ENCODE measurements around the gene CCDC12. TPM values are rescaled to one million over a fixed set of nuclear protein-coding genes. Genes with fewer than 3 reads are reported as not detected.

The CCDC12 gene
- total RNA-seq: 17.7 and 18.7 TPM in 2 replicates

DNA sequence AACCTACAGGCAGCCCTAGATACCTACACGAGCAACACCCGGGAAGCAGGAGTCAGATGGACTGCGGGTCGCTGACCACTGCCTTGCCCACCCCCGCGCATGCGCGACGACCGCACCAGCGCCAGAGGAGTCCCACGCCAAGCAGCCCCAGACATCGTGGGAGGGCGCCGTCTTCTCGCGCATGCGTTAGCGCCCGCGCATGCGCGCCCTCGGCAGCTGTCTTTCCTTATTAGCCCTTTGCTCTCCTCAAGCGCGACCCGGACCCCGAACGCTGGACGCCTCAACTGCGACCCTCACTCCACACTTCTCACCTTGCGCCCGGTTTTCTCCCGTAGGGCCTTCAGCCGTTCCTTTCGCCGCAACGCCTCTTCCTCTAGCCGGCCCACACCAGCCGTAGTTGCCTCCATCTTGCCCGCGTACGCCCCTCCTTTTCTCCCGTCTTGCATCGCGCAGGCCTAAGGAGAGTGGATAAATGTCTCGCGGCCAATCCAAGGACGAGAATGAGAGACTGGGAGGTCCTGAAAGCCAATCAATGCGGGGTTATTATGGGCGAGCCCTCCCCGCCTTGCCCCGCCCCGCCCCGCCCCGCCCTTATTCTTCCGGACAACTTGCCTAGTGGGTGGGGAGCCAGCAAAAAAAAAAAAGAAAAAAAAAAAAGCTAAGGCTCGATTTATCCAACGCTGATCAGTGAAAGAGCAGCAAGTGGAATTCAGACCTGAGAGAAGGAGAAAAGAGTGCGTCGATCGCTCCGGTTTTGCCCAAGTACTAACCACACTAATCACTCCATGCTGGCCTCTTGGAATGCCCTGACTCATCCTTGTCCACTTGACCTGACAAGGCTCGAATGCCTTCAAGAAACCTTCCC is at the start of gene CCDC12:
Gene CCDC12 (minus strand): TSS at position 420 of the 865 bp plus-strand sequence. CDS start 13 bp downstream, at position 407.

GRCh38 chr3:46978985-46979944 is 2.7 kb upstream of the CCDC12 start, which contains the start of gene NBEAL2:
TSS of gene NBEAL2 (plus strand) at chr3:46979666. CDS start at chr3:46979862, 196 bp downstream.

DNA sequence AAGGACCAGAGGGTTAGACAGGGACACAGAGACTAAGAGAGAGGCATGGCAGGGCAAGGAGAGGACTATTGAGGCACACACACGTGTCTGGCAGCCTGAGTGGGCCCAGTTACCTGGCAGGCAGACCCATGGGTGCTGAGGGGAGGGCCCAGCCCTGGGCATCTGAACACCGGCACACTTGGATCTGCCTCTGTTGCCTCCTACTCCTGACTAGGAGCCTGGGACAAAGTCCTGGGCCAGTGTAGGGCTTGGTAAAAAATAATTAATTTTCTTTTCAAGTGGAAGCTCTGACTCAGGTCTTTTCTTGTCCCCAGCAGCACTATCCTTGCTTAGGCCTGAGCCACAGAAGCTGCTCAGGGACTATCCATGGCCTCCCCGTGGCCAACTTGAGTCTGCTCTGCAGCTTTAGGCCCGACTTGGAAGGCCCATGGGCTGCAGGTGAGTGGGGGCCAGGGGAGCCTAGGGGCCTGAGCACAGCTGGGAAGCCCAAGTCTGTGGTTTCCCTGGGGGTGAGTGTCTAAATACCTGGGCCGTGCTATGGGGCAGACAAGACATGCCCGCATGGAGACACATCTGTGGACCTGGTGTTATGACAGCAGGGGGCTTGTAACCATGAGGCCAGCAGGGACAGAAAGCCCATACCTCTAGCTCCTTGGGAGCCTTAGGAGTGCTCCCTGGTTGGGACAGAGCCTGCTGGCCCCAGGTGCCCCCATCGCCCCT is 99.0 kb downstream of the CCDC12 start, which contains the start of gene PTH1R:
Gene PTH1R (plus strand): TSS at position 316 of the 720 bp plus-strand sequence. CDS start 5,839 bp downstream, outside the sequence.

Other genes with a start within 250 kb of the CCDC12 start
- not detected in 2 replicates for gene MYL3, start 113.3 kb downstream of the CCDC12 start, total RNA-seq
- gene PTH1R, start 99.0 kb downstream of the CCDC12 start, total RNA-seq: not detected in 2 replicates
- gene NBEAL2, start 2.9 kb upstream of the CCDC12 start, total RNA-seq: 1.8 and 11.2 TPM in 2 replicates
- gene SETD2, start 187.4 kb upstream of the CCDC12 start, total RNA-seq: 31.8 and 49.8 TPM in 2 replicates